Ascending aorta (tissue), 2 donors: ENCODE results near the gene CACNA2D3. TPM values are rescaled to one million over a fixed set of nuclear protein-coding genes. Genes with fewer than 3 reads are reported as not detected.

Experiments used
- DNase-seq, 2 donors: peaks; one replicate each; pipeline ENCODE4 v3.0.0-alpha.2; 2019; ENCODE audit warnings: low spot score in 2 of 2
- H3K27ac ChIP-seq, 2 donors: fragments of 200-600 bp; sonication (generic); one replicate each; pipeline ENCODE4 v1.5.1; 2016 to 2017; ENCODE audit warnings: mild to moderate bottlenecking in 1 of 2
- H3K27me3 ChIP-seq: fragments of 200-600 bp; sonication (generic); one replicate; pipeline ENCODE4 v1.5.1; 2017
- H3K36me3 ChIP-seq, 2 donors: fragments of 200-600 bp; sonication (generic); one replicate each; pipeline ENCODE4 v1.5.1; 2016
- H3K4me1 ChIP-seq, 2 donors: fragments of 200-600 bp; sonication (generic); one replicate each; pipeline ENCODE4 v1.5.1; 2016 to 2017; ENCODE audit warnings: mild to moderate bottlenecking in 1 of 2
- H3K4me3 ChIP-seq, 2 donors: fragments of 200-600 bp; sonication (generic); one replicate each; pipeline ENCODE4 v1.5.1; 2016 to 2017; ENCODE audit warnings: mild to moderate bottlenecking in 1 of 2
- H3K9me3 ChIP-seq, 2 donors: fragments of 200-600 bp; sonication (generic); one replicate each; pipeline ENCODE4 v1.5.1; 2016
- CTCF ChIP-seq, 3 experiments: fragments of 200-600 bp in 2 of 3; fragments of 450-650 bp in 1 of 3; sonication (generic) in 2 of 3; IDR thresholded peaks; one replicate each; pipeline ENCODE4 v1.5.1; 2016 to 2019; ENCODE audit warnings: antibody characterized with exemption in 3 of 3, mild to moderate bottlenecking in 1 of 3, moderate library complexity in 1 of 3
- intact Hi-C: fragments of 100-400 bp; cut with DNase I; formaldehyde crosslinking; loops from one replicate; pipeline ENCODE4 v1.15.1; 2023
- total RNA-seq: library from RNA; depleted of rRNA; stranded (reverse); fragments of >200 nt; gene quantifications from one replicate; pipeline ENCODE4 v1.1.0, GENCODE V29; 2016

The CACNA2D3 gene
- total RNA-seq, 1 donor from 2014 or later = not detected

- intact Hi-C loops = no loop called here
- Histone ChIP-seq H3K36me3 (no peaks in the 10 kb centered on the region), H3K4me1 (no peaks in the 10 kb centered on the region), H3K27me3 (no peaks in the 10 kb centered on the region), H3K27ac (no peak overlapping the region), H3K9me3 (no peaks in the 10 kb centered on the region), H3K4me3 (no peak overlapping the region)
- DNase-seq = no peak
- no peak for TF ChIP-seq CTCF (IDR thresholded peaks at IDR 0.05)
Measured at GRCh38 chr3:54909191-54909590, 786.8 kb downstream of the CACNA2D3 start.

DNA sequence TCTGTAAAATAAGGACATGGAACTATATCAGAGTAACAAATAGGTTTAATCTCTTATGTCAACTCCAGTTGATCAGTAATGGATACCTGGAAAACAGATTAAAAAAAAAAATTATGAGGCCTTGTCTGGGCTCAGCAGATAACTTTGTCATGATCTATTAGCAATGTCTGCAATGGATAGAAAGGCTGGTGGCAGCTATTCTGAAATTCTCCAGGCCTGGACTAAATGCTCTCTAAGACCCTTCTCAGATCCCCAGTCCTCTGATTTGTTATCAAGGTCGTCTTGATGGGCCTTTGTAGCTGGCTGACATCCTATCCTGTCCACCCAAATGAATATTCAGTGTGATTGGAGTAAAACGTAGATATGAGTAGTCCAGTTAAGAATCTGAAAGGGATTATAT, 791.8 kb downstream of the CACNA2D3 start:
- no peaks in the 10 kb centered on the region for H3K36me3 ChIP-seq
- intact Hi-C loops = no loop called here
- no peaks in the 10 kb centered on the region for H3K27me3 ChIP-seq
- no peak for DNase-seq
- H3K4me3 ChIP-seq = no peak overlapping the region
- no peaks in the 10 kb centered on the region for H3K4me1 ChIP-seq
- H3K9me3 ChIP-seq = no peaks in the 10 kb centered on the region
- no peak overlapping the region for H3K27ac ChIP-seq
- TF ChIP-seq CTCF (IDR thresholded peaks at IDR 0.05) = no peak

DNA sequence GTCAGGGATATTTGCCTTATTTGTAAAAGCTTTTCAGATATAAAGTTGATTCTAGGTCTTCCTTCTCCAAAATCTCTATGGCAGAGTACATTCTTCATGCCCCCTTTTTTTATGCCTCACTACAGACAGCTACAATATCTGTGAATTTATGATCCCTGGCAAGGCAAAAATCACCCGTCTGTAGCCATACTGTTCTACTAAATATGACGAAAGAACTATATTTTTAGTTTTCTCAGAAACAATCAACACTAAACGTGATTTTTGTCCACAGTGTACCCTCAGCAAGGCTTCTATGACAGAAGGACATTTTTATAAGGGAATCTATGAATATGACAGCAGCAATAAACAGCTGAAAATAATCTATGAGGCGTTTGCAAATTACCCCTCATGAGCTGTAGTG, 792.8 kb downstream of the CACNA2D3 start:
- intact Hi-C loops = no loop called here
- H3K36me3 ChIP-seq = no peaks in the 10 kb centered on the region
- H3K4me1 ChIP-seq = no peaks in the 10 kb centered on the region
- no peaks in the 10 kb centered on the region for H3K27me3 ChIP-seq
- DNase-seq = no peak
- TF ChIP-seq CTCF (IDR thresholded peaks at IDR 0.05) = no peak
- no peaks in the 10 kb centered on the region for H3K9me3 ChIP-seq
- H3K27ac ChIP-seq = no peak overlapping the region
- H3K4me3 ChIP-seq = no peak overlapping the region

GRCh38 chr3:54915976-54916375, 793.6 kb downstream of the CACNA2D3 start:
- Histone ChIP-seq H3K4me1 (no peaks in the 10 kb centered on the region), H3K36me3 (no peaks in the 10 kb centered on the region), H3K27me3 (no peaks in the 10 kb centered on the region), H3K4me3 (no peak overlapping the region), H3K9me3 (no peaks in the 10 kb centered on the region), H3K27ac (no peak overlapping the region)
- no peak for TF ChIP-seq CTCF (IDR thresholded peaks at IDR 0.05)
- DNase-seq = no peak
- intact Hi-C loops = no loop called here

- intact Hi-C loops = no loop called here
- Histone ChIP-seq H3K27ac (no peak overlapping the region), H3K9me3 (no peaks in the 10 kb centered on the region), H3K4me3 (no peak overlapping the region), H3K27me3 (no peaks in the 10 kb centered on the region), H3K4me1 (no peaks in the 10 kb centered on the region), H3K36me3 (no peaks in the 10 kb centered on the region)
- no peak for TF ChIP-seq CTCF (IDR thresholded peaks at IDR 0.05)
- DNase-seq = no peak
Measured at GRCh38 chr3:54916732-54917131, 794.4 kb downstream of the CACNA2D3 start.

- Histone ChIP-seq H3K27ac (no peak overlapping the region), H3K36me3 (no peaks in the 10 kb centered on the region), H3K4me3 (no peak overlapping the region), H3K27me3 (no peaks in the 10 kb centered on the region), H3K4me1 (no peaks in the 10 kb centered on the region), H3K9me3 (no peaks in the 10 kb centered on the region)
- no peak for DNase-seq
- intact Hi-C loops = no loop called here
- no peak for TF ChIP-seq CTCF (IDR thresholded peaks at IDR 0.05)
Measured at GRCh38 chr3:54917174-54917573, 794.8 kb downstream of the CACNA2D3 start.
